Activated CD4-positive, CD25-positive, alpha-beta regulatory T cell treated with anti-CD3 and anti-CD28 coated beads, Interleukin-2, amount 50 U/mL, for 24 hours (primary cell): ENCODE results near the gene ADD1.
"Not testable (repeated sequence)": the region's sequence is repeated elsewhere in the genome, so short reads cannot be mapped to it uniquely, and the experiment has no call there.

Experiments
- ATAC-seq, 2 donors: fragments of 150-1000 bp; cut with Tn5 transposase; one replicate each; pipeline ENCODE4 v1.10.0; 2021; ENCODE audit warnings: mild to moderate bottlenecking in 1 of 2, moderate library complexity in 1 of 2

The ADD1 gene

GRCh38 chr4:2936773-2937145, 93.1 kb downstream of the ADD1 start:
- peak; percentile 39 to 44 for ATAC-seq

GRCh38 chr4:2937146-2937857, 93.7 kb downstream of the ADD1 start:
- ATAC-seq: no peak

GRCh38 chr4:2937986-2938385, 94.3 kb downstream of the ADD1 start:
- ATAC-seq: no peak

GRCh38 chr4:2938411-2938810, 94.8 kb downstream of the ADD1 start:
- ATAC-seq: not testable (repeated sequence)

- ATAC-seq: no peak
Measured at GRCh38 chr4:2938906-2939305, 95.3 kb downstream of the ADD1 start.

- no peak for ATAC-seq
Measured at GRCh38 chr4:2939383-2940243, 96.0 kb downstream of the ADD1 start.

- no peak for ATAC-seq
Measured at GRCh38 chr4:2940267-2941137, 96.9 kb downstream of the ADD1 start.

GRCh38 chr4:2941138-2942036, 97.7 kb downstream of the ADD1 start:
- ATAC-seq: no peak

- ATAC-seq: no peak
Measured at GRCh38 chr4:2942037-2942531, 98.4 kb downstream of the ADD1 start.

- no peak for ATAC-seq
Measured at GRCh38 chr4:2942532-2943363, 99.1 kb downstream of the ADD1 start.

- ATAC-seq: no peak
Measured at GRCh38 chr4:2943364-2944090, 99.9 kb downstream of the ADD1 start.

GRCh38 chr4:2944091-2944482, 100.4 kb downstream of the ADD1 start:
- no peak for ATAC-seq

GRCh38 chr4:2944586-2945526, 101.2 kb downstream of the ADD1 start:
- ATAC-seq: no peak

- ATAC-seq: not testable (repeated sequence)
Measured at GRCh38 chr4:2945619-2946604, 102.3 kb downstream of the ADD1 start.

GRCh38 chr4:2946812-2947600, 103.4 kb downstream of the ADD1 start:
- ATAC-seq: no peak

GRCh38 chr4:2947926-2948325, 104.3 kb downstream of the ADD1 start:
- no peak for ATAC-seq
